HCT116 (cell line): ENCODE data around the gene MYADM.

ENCODE experiments used
- CEBPB ChIP-seq: IDR thresholded peaks from 2 replicates; pipeline ENCODE4 v1.6.1; 2012; ENCODE audit warnings: low read depth
- CTCF ChIP-seq, 3 experiments: fragments of 200-600 bp in 1 of 3; sonication (generic) in 1 of 3; IDR thresholded peaks in 2 of 3; conservative IDR thresholded peaks in 1 of 3; 2 replicates each; pipeline ENCODE4 v1.5.1; 2012 to 2017; ENCODE audit warnings: low read depth in 2 of 3, low read length in 2 of 3, antibody characterized with exemption in 1 of 3, borderline replicate concordance in 1 of 3, control low read depth in 1 of 3, mild to moderate bottlenecking in 1 of 3, mixed read lengths in 1 of 3, mixed run types in 1 of 3, moderate library complexity in 1 of 3; ENCODE audit not compliant: insufficient read depth in 1 of 3
- EZH2 ChIP-seq: fragments of 200-600 bp; sonication (generic); IDR thresholded peaks from 2 replicates; pipeline ENCODE4 v1.6.1; 2017; ENCODE audit warnings: antibody characterized with exemption, mixed run types
- EZH2phosphoT487 ChIP-seq: fragments of 200-600 bp; IDR thresholded peaks from 2 replicates; pipeline ENCODE4 v1.6.1; 2018; ENCODE audit warnings: antibody characterized with exemption, borderline replicate concordance
- JUND ChIP-seq: IDR thresholded peaks from 2 replicates; pipeline ENCODE4 v1.6.1; 2012
- MAX ChIP-seq: IDR thresholded peaks from 2 replicates; pipeline ENCODE4 v1.6.1; 2012
- POLR2A ChIP-seq: IDR thresholded peaks from 2 replicates; pipeline ENCODE4 v1.7.0; 2011; ENCODE audit warnings: borderline replicate concordance; ENCODE audit not compliant: insufficient read depth, insufficient read length; ENCODE audit errors: extremely low read depth
- POLR2AphosphoS5 ChIP-seq: IDR thresholded peaks from 2 replicates; pipeline ENCODE4 v1.6.1; 2011; ENCODE audit warnings: mild to moderate bottlenecking, low read depth, low read length, moderate library complexity
- RAD21 ChIP-seq: IDR thresholded peaks from 2 replicates; pipeline ENCODE4 v1.6.1; 2012; ENCODE audit warnings: low read depth, mild to moderate bottlenecking
- SIN3A ChIP-seq: IDR thresholded peaks from 2 replicates; pipeline ENCODE4 v1.6.1; 2012; ENCODE audit warnings: low read depth
- YY1 ChIP-seq: IDR thresholded peaks from 2 replicates; pipeline ENCODE4 v1.6.1; 2011; ENCODE audit warnings: low read length, low read depth, moderate library complexity, mild to moderate bottlenecking; ENCODE audit not compliant: insufficient replicate concordance; ENCODE audit errors: extremely low read depth
- ZBTB33 ChIP-seq: IDR thresholded peaks from 2 replicates; pipeline ENCODE4 v1.6.1; 2011; ENCODE audit warnings: mild to moderate bottlenecking, low read length, moderate library complexity; ENCODE audit not compliant: insufficient replicate concordance; ENCODE audit errors: extremely low read depth

GRCh38 chr19:53875602-53876325, 8.1 kb downstream of the MYADM start:
- no peak for TF ChIP-seq POLR2AphosphoS5
- TF ChIP-seq JUND = no peak
- no peak for TF ChIP-seq POLR2A
- TF ChIP-seq CTCF (IDR thresholded peaks at IDR 0.05 in 2 of 3, conservative IDR thresholded peaks at IDR 0.05 in 1 of 3; ENCODE audit: borderline replicate concordance in 1 of 3, insufficient read depth in 1 of 3, low read depth in 2 of 3, low read length in 2 of 3) = no peak
- no peak for TF ChIP-seq CEBPB
- no peak for TF ChIP-seq RAD21
- no peak for TF ChIP-seq ZBTB33
- TF ChIP-seq SIN3A = no peak
- no peak for TF ChIP-seq EZH2
- TF ChIP-seq YY1 = no peak
- no peak for TF ChIP-seq MAX
- TF ChIP-seq EZH2phosphoT487 = no peak
